Esophagus muscularis mucosa (tissue), 4 donors: Measurements from ENCODE around the gene WDR59. TPM values are rescaled to one million over a fixed set of nuclear protein-coding genes. Genes with fewer than 3 reads are reported as not detected.
A peak's percentile ranks its signal among the peaks of the same experiment; 100 is the strongest.
"Not testable (repeated sequence)": the region's sequence is repeated elsewhere in the genome, so short reads cannot be mapped to it uniquely, and the experiment has no call there.

Experiments
- DNase-seq: peaks from one replicate; pipeline ENCODE4 v3.0.0-alpha.2; 2017; ENCODE audit errors: extremely low spot score
- H3K27ac ChIP-seq, 4 donors: fragments of 200-600 bp; sonication (generic); replicated peaks in 1 of 4; 1 replicate in 3 of 4; 2 replicates in 1 of 4; pipeline ENCODE4 v1.5.1; 2016 to 2019; ENCODE audit warnings: mild to moderate bottlenecking in 1 of 4
- H3K27me3 ChIP-seq, 4 donors: fragments of 200-600 bp; sonication (generic); one replicate each; pipeline versions ENCODE4 v1.5.1 to v1.6.0; 2016 to 2019
- H3K36me3 ChIP-seq, 4 donors: fragments of 200-600 bp; sonication (generic); one replicate each; pipeline ENCODE4 v1.5.1; 2016 to 2019
- H3K4me1 ChIP-seq, 4 donors: fragments of 200-600 bp; sonication (generic); one replicate each; pipeline ENCODE4 v1.5.1; 2016 to 2019
- H3K4me3 ChIP-seq, 4 donors: fragments of 200-600 bp; sonication (generic); 1 replicate in 2 of 4; 2 replicates in 2 of 4; pipeline ENCODE4 v1.5.1; 2016 to 2019; ENCODE audit warnings: mild to moderate bottlenecking in 4 of 4, moderate library complexity in 1 of 4
- H3K9me3 ChIP-seq, 4 donors: fragments of 200-600 bp; sonication (generic); 1 replicate in 3 of 4; 2 replicates in 1 of 4; pipeline ENCODE4 v1.5.1; 2016 to 2019
- EP300 ChIP-seq: sonication (generic); formaldehyde crosslinking; IDR thresholded peaks from one replicate; pipeline ENCODE4 v1.6.1; 2017; ENCODE audit warnings: antibody characterized with exemption
- POLR2A ChIP-seq: fragments of 450-650 bp; IDR thresholded peaks from one replicate; pipeline ENCODE4 v1.6.1; 2017; ENCODE audit warnings: antibody characterized with exemption, moderate library complexity, mild to moderate bottlenecking, low read depth
- POLR2AphosphoS5 ChIP-seq, 2 donors: sonication (generic); formaldehyde crosslinking; IDR thresholded peaks; one replicate each; pipeline ENCODE4 v1.6.1; 2017; ENCODE audit warnings: antibody characterized with exemption in 2 of 2
- WGBS: methylation state at CpG from one replicate; pipeline ENCODE4 v1.1.5; 2018; 5-methylcytosine and 5-hydroxymethylcytosine counted together
- intact Hi-C: fragments of 100-400 bp; cut with DNase I; formaldehyde crosslinking; loops from one replicate; pipeline ENCODE4 v1.15.1; 2023
- total RNA-seq, 4 donors: library from RNA; depleted of rRNA; stranded (reverse); fragments of >200 nt; gene quantifications; one replicate each; pipeline versions ENCODE4 v1.1.0 to v1.2.1, GENCODE V29; 2016
- TF ChIP-seq, protein P1 (sequence below), 3 experiments: fragments of 200-600 bp in 2 of 3; fragments of 450-650 bp in 1 of 3; sonication (generic) in 2 of 3; IDR thresholded peaks; one replicate each; pipeline ENCODE4 v1.5.1; 2017 to 2019; ENCODE audit warnings: antibody characterized with exemption in 3 of 3, mild to moderate bottlenecking in 2 of 3, moderate library complexity in 1 of 3

WDR59 gene
- total RNA-seq, 4 donors from 2014 or later, result 15.7 to 27.2 (median 18.6) TPM

DNA sequence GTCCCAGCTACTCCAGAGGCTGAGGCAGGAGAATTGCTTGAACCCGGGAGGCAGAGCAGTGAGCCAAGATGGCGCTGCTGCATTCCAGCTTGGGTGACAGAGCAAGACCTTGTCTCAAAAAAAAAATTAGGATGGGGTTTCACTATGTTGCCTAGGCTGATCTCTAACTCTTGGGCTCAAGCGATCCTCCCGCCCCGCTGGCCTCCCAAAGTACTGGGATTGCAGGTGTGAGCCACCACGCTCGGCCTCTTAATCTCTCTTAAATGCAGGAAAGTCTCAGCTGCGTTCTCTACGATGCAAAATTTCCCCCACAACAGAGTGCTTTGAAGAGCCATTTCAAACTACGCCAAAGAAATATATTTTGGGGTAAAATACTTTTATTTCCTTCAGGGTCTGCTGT is 5.9 kb upstream of the WDR59 start:
- no peak for TF ChIP-seq POLR2AphosphoS5 (IDR thresholded peaks at IDR 0.05)
- TF ChIP-seq, protein P1, sequence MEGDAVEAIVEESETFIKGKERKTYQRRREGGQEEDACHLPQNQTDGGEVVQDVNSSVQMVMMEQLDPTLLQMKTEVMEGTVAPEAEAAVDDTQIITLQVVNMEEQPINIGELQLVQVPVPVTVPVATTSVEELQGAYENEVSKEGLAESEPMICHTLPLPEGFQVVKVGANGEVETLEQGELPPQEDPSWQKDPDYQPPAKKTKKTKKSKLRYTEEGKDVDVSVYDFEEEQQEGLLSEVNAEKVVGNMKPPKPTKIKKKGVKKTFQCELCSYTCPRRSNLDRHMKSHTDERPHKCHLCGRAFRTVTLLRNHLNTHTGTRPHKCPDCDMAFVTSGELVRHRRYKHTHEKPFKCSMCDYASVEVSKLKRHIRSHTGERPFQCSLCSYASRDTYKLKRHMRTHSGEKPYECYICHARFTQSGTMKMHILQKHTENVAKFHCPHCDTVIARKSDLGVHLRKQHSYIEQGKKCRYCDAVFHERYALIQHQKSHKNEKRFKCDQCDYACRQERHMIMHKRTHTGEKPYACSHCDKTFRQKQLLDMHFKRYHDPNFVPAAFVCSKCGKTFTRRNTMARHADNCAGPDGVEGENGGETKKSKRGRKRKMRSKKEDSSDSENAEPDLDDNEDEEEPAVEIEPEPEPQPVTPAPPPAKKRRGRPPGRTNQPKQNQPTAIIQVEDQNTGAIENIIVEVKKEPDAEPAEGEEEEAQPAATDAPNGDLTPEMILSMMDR (IDR thresholded peaks at IDR 0.05), result no peak
- TF ChIP-seq POLR2A, result no peak
- no peak for TF ChIP-seq EP300
- WGBS, result 98% methylated on average over 10 of the region's 10 CpGs
- Histone ChIP-seq H3K4me3 (no peak overlapping the region), H3K27me3 (no peaks in the 10 kb centered on the region), H3K36me3 (no peaks in the 10 kb centered on the region), H3K9me3 (no peaks in the 10 kb centered on the region), H3K4me1 (no peaks in the 10 kb centered on the region), H3K27ac (no peak overlapping the region)
- DNase-seq, result no peak
- intact Hi-C loops, result no loop called here

GRCh38 chr16:74989864-74990263 is 4.9 kb upstream of the WDR59 start:
- WGBS, result 98% methylated on average over 3 of the region's 3 CpGs
- not testable (repeated sequence) for H3K4me3 ChIP-seq

DNA sequence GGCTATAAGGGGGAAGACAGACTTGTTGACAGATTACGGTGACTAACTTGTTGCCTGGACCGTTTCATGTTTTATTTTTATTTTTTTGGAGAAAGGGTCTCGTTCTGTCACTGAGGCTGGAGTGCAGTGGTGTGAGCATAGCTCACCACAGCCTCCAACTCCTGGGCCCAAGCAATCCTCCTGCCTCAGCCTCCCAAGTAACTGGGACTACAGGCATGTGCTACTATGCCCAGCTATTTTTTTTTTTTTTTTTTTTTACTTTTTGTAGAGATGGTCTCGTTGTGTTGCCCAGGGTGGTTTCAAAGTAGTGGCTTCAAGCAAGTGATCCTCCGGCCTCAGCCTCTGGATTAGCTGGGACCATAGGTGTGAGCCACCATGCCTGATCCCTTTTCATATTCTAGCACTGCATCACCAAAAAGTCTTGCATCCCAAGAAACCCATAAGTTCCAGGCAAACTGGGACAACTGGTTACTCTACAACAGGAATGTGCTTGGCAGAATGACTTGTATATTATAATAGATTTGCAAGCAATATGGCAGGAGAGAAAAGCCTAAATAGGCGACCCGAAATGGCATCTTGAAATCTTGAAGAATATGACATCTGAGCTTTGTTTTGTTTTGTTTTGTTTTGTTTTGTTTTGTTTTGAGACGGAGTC is 2.2 kb upstream of the WDR59 start:
- WGBS, result 85% methylated on average over 8 of the region's 8 CpGs
- Histone ChIP-seq H3K27me3 (no peaks in the 10 kb centered on the region), H3K4me1 (peaks cover 4 to 30% (median 23%) of the 10 kb centered on the region in 4 donors), H3K27ac (no peak overlapping the region), H3K36me3 (no peaks in the 10 kb centered on the region), H3K9me3 (no peaks in the 10 kb centered on the region), H3K4me3 (no peak overlapping the region)
- DNase-seq, result no peak
- intact Hi-C loops, result no loop called here
- TF ChIP-seq EP300 (no peak), POLR2AphosphoS5 (IDR thresholded peaks at IDR 0.05) (no peak), POLR2A (no peak)
- TF ChIP-seq, protein P1 (IDR thresholded peaks at IDR 0.05), result no peak

More at GRCh38 chr16:74989864-74990263, 4.9 kb upstream of the WDR59 start:
- H3K27me3 ChIP-seq, H3K27ac ChIP-seq, H3K9me3 ChIP-seq, H3K36me3 ChIP-seq, intact Hi-C loops, DNase-seq, H3K4me1 ChIP-seq: not testable (repeated sequence)

- WGBS, result 31% methylated on average over 12 of the region's 13 CpGs
- H3K4me1 ChIP-seq, result peaks cover 4 to 30% (median 23%) of the 10 kb centered on the region in 4 donors
- H3K27me3 ChIP-seq, result no peaks in the 10 kb centered on the region
- no peaks in the 10 kb centered on the region for H3K36me3 ChIP-seq
- no peak for TF ChIP-seq EP300
- TF ChIP-seq, protein P1 (IDR thresholded peaks at IDR 0.05), result no peak
- TF ChIP-seq POLR2AphosphoS5 (IDR thresholded peaks at IDR 0.05), result no peak
- TF ChIP-seq POLR2A, result no peak
- peak overlapping the region in 3 of 4 donors; percentile 78 to 79 (median 79) for H3K27ac ChIP-seq
- H3K9me3 ChIP-seq, result no peaks in the 10 kb centered on the region
- DNase-seq, result no peak
- intact Hi-C loops, result no loop called here
- peak overlapping the region; percentile 73 to 99 (median 88) for H3K4me3 ChIP-seq
Observed at GRCh38 chr16:74984194-74984528, 762 bp downstream of the WDR59 start.

GRCh38 chr16:74982256-74982655 is 2.7 kb downstream of the WDR59 start:
- Histone ChIP-seq H3K36me3 (peaks cover 9 to 14% (median 12%) of the 10 kb centered on the region in 4 donors), H3K27me3 (no peaks in the 10 kb centered on the region), H3K9me3 (no peaks in the 10 kb centered on the region), H3K4me3 (no peak overlapping the region), H3K4me1 (peaks cover 4 to 30% (median 23%) of the 10 kb centered on the region in 4 donors), H3K27ac (no peak overlapping the region)
- intact Hi-C loops, result no loop called here
- DNase-seq, result no peak
- WGBS, result 79% methylated on average over 1 of the region's 1 CpG
- TF ChIP-seq EP300 (no peak), POLR2A (no peak), POLR2AphosphoS5 (IDR thresholded peaks at IDR 0.05) (no peak)
- TF ChIP-seq, protein P1 (IDR thresholded peaks at IDR 0.05), result no peak
